Memory B cell (primary cell): Measurements from ENCODE around the gene ARHGAP30.
"Not testable (repeated sequence)": the region's sequence is repeated elsewhere in the genome, so short reads cannot be mapped to it uniquely, and the experiment has no call there.

Experiments used
- ATAC-seq: fragments of 150-1000 bp; cut with Tn5 transposase; 2 replicates; pipeline ENCODE4 v1.10.0; 2021; ENCODE audit warnings: low read depth, mild to moderate bottlenecking, moderate library complexity
- DNase-seq, 2 donors: peaks; one replicate each; pipeline ENCODE4 v3.0.0; 2022; ENCODE audit warnings: low spot score in 2 of 2
- H3K27ac Mint-ChIP-seq: one replicate; pipeline ENCODE4 v1.8.0; 2022; ENCODE audit warnings: mild to moderate bottlenecking, moderate library complexity, mixed read lengths
- H3K27me3 Mint-ChIP-seq: one replicate; pipeline ENCODE4 v1.8.0; 2022; ENCODE audit warnings: mixed read lengths
- H3K36me3 Mint-ChIP-seq: one replicate; pipeline ENCODE4 v1.8.0; 2022; ENCODE audit warnings: mild to moderate bottlenecking, mixed read lengths
- H3K4me1 Mint-ChIP-seq: one replicate; pipeline ENCODE4 v1.8.0; 2022; ENCODE audit warnings: mixed read lengths
- H3K4me3 Mint-ChIP-seq: one replicate; pipeline ENCODE4 v1.8.0; 2022; ENCODE audit warnings: mild to moderate bottlenecking, moderate library complexity, mixed read lengths
- H3K9me3 Mint-ChIP-seq: one replicate; pipeline ENCODE4 v1.8.0; 2022; ENCODE audit warnings: mixed read lengths

Gene ARHGAP30

GRCh38 chr1:161032409-161032808, 37.3 kb downstream of the ARHGAP30 start:
- ATAC-seq (no peak), DNase-seq (no peak)
- Mint-ChIP-seq H3K27me3 (no peaks in the 10 kb centered on the region), H3K27ac (no peak overlapping the region), H3K4me3 (no peak overlapping the region), H3K9me3 (no peaks in the 10 kb centered on the region), H3K4me1 (peaks cover 10% of the 10 kb centered on the region), H3K36me3 (peaks cover 1% of the 10 kb centered on the region)

DNA sequence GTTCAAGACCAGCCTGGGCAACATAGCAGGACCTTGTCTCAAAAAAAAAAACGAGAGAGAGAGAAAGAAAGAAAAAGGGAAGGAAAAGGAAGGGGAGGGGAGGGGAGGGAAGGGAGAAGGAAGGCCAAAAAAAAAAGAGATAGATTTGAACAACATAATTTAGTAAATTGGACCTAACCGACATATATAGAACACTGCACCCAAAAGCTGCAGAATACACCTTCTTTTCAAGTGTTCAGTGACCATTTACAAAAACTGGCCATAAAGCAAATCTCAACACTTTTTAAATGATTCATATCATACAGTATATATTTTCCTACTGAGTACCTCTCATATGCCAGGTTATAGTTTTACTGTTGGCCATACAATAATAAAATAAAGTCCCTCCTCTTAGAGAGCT, 37.8 kb downstream of the ARHGAP30 start:
- Mint-ChIP-seq H3K36me3 (peaks cover 3% of the 10 kb centered on the region), H3K4me3 (no peak overlapping the region), H3K27me3 (no peaks in the 10 kb centered on the region), H3K27ac (no peak overlapping the region), H3K4me1 (peaks cover 10% of the 10 kb centered on the region), H3K9me3 (peaks cover 2% of the 10 kb centered on the region)
- ATAC-seq, result no peak
- no peak for DNase-seq

GRCh38 chr1:161029466-161029865, 40.2 kb downstream of the ARHGAP30 start:
- not testable (repeated sequence) for H3K27me3 Mint-ChIP-seq, DNase-seq, H3K27ac Mint-ChIP-seq, H3K9me3 Mint-ChIP-seq, H3K36me3 Mint-ChIP-seq, H3K4me3 Mint-ChIP-seq, ATAC-seq
- peaks cover 12% of the 10 kb centered on the region for H3K4me1 Mint-ChIP-seq

- not testable (repeated sequence) for ATAC-seq, H3K4me1 Mint-ChIP-seq, H3K27ac Mint-ChIP-seq, H3K27me3 Mint-ChIP-seq, H3K36me3 Mint-ChIP-seq, H3K4me3 Mint-ChIP-seq, H3K9me3 Mint-ChIP-seq, DNase-seq
These were observed 42.7 kb downstream of the ARHGAP30 start for GRCh38 chr1:161026954-161027353.

DNA sequence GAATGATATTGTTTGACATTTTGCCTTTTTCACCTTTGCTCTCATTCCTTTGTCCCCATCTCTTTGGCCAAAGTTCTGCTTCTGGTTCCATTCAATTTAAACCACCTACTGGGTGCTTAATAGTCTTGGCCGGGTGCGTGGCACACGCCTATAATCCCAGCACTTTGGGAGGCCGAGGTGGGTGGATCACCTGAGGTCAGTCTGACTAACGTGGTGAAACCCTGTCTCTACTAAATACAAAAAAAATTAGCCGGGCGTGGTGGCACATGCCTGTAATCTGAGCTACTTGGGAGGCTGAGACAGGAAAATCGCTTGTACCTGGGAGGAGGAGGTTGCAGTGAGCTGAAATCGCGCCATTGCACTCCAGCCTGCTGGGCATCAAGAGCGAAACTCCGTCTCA, 47.3 kb downstream of the ARHGAP30 start:
- H3K27me3 Mint-ChIP-seq, H3K9me3 Mint-ChIP-seq, DNase-seq, H3K36me3 Mint-ChIP-seq, ATAC-seq, H3K27ac Mint-ChIP-seq: not testable (repeated sequence)
- H3K4me3 Mint-ChIP-seq, result peak overlapping the region; percentile 37
- peaks cover 26% of the 10 kb centered on the region for H3K4me1 Mint-ChIP-seq

- H3K9me3 Mint-ChIP-seq, result peaks cover 4% of the 10 kb centered on the region
- H3K4me3 Mint-ChIP-seq, result no peak overlapping the region
- peaks cover 6% of the 10 kb centered on the region for H3K36me3 Mint-ChIP-seq
- ATAC-seq, result no peak
- peaks cover 26% of the 10 kb centered on the region for H3K4me1 Mint-ChIP-seq
- no peak for DNase-seq
- H3K27ac Mint-ChIP-seq, result peak overlapping the region; percentile 88
- H3K27me3 Mint-ChIP-seq, result no peaks in the 10 kb centered on the region
These were observed 47.7 kb downstream of the ARHGAP30 start for GRCh38 chr1:161021970-161022353.

DNA sequence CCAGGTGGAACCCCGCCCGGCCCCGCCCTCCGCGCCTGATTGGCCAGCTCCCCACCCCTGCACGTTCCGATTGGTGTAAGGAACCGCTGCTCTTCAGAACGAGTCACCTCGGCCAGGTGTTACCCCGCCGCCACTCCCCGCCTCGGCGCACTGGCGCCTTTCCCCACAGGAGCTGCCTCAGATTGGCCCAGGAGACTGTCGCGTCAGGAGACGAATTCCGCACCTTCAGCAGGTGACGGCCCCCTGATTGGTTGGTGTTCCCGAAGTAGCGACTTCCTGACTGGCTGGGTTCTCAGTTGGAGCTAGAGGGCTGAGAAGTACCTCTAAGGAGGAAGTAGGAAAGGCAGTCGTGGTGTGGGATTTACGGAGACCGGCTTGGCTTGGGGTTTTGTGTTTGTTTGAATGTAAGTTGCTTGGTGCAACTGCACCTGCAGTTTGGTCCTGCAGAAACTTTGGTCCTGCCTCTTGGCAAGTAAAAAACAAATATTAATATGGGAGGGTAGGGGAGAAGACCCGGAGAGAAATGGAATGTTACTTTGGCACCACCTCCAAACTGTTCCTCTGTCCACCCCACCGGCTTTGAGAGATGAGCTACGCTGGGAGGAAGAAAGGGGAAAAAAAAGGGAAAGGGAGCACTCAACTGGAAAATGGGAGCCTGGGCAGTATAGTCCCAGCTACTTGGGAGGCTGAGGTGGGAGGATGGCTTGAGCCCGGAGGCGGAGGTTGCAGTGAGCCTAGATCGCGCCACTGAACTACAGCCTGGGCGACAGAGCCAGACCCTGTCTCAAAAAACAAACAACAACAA, 48.3 kb downstream of the ARHGAP30 start:
- DNase-seq (peak; percentile 72 to 81), ATAC-seq (peak; percentile 94)
- peaks cover 3% of the 10 kb centered on the region for H3K36me3 Mint-ChIP-seq
- peak overlapping the region; percentile 89 for H3K4me3 Mint-ChIP-seq
- H3K4me1 Mint-ChIP-seq, result peaks cover 28% of the 10 kb centered on the region
- peaks cover 1% of the 10 kb centered on the region for H3K9me3 Mint-ChIP-seq
- no peaks in the 10 kb centered on the region for H3K27me3 Mint-ChIP-seq
- peak overlapping the region; percentile 88 for H3K27ac Mint-ChIP-seq

GRCh38 chr1:161020509-161021164, 49.1 kb downstream of the ARHGAP30 start, which contains the start of gene F11R:
Gene F11R (minus strand): TSS chr1:161021152. CDS start chr1:161021073, 79 bp downstream.
- peak within 1 kb of the TSS; percentile 89 for H3K4me3 Mint-ChIP-seq
- H3K36me3 Mint-ChIP-seq, result peaks cover 3% of the 10 kb centered on the region
- peak within 1 kb of the TSS; percentile 88 for H3K27ac Mint-ChIP-seq
- no peaks in the 10 kb centered on the region for H3K27me3 Mint-ChIP-seq
- DNase-seq, result peak in 1 of 2 donors; percentile 49
- H3K4me1 Mint-ChIP-seq, result peaks cover 28% of the 10 kb centered on the region
- ATAC-seq, result peak; percentile 34
- peaks cover 1% of the 10 kb centered on the region for H3K9me3 Mint-ChIP-seq

GRCh38 chr1:161019751-161020495, 49.8 kb downstream of the ARHGAP30 start:
- Mint-ChIP-seq H3K4me1 (peaks cover 25% of the 10 kb centered on the region), H3K4me3 (peak overlapping the region; percentile 89), H3K27ac (peak overlapping the region; percentile 88), H3K27me3 (no peaks in the 10 kb centered on the region), H3K9me3 (peaks cover 1% of the 10 kb centered on the region), H3K36me3 (peaks cover 2% of the 10 kb centered on the region)
- no peak for ATAC-seq
- DNase-seq, result no peak

GRCh38 chr1:161019111-161019660, 50.5 kb downstream of the ARHGAP30 start:
- H3K36me3 Mint-ChIP-seq, ATAC-seq, DNase-seq, H3K27ac Mint-ChIP-seq, H3K27me3 Mint-ChIP-seq, H3K9me3 Mint-ChIP-seq: not testable (repeated sequence)
- H3K4me1 Mint-ChIP-seq, result peaks cover 26% of the 10 kb centered on the region
- H3K4me3 Mint-ChIP-seq, result peak overlapping the region; percentile 56

DNA sequence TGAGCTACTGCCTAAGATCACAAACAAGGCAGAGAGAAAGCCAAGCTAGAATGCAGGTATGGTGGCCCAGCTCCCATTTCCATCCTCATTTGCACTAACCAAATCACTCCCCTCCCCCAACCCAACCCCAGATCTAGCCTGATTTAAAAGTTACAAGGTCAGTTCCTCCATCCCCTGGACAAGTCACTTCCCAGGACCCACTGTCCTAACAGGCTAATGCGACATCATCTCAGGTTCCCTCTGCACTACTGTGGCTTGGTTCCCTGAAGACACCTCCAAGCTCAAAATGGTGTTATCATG, 51.1 kb downstream of the ARHGAP30 start:
- Mint-ChIP-seq H3K9me3 (peaks cover 1% of the 10 kb centered on the region), H3K27me3 (no peaks in the 10 kb centered on the region), H3K4me1 (peaks cover 32% of the 10 kb centered on the region), H3K27ac (peak overlapping the region; percentile 15), H3K36me3 (no peaks in the 10 kb centered on the region), H3K4me3 (no peak overlapping the region)
- DNase-seq (no peak), ATAC-seq (no peak)

- DNase-seq (no peak), ATAC-seq (no peak)
- Mint-ChIP-seq H3K27me3 (no peaks in the 10 kb centered on the region), H3K27ac (peak overlapping the region; percentile 15), H3K9me3 (peaks cover 1% of the 10 kb centered on the region), H3K4me3 (no peak overlapping the region), H3K4me1 (peaks cover 37% of the 10 kb centered on the region), H3K36me3 (no peaks in the 10 kb centered on the region)
These were observed 51.7 kb downstream of the ARHGAP30 start for GRCh38 chr1:161017756-161018630.

DNA sequence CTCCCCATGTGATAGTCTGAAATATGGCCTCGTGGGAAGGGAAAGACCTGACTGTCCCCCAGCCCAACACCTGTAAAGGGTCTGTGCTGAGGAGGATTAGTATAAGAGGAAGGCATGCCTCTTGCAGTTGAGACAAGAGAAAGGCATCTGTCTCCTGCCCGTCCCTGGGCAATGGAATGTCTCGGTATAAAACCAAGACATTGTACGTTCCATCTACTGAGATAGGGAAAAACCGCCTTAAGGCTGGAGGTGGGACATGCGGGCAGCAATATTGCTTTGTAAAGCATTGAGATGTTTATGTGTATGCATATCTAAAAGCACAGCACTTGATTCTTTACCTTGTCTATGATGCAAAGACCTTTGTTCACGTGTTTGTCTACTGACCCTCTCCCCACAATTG, 52.5 kb downstream of the ARHGAP30 start:
- H3K4me3 Mint-ChIP-seq, H3K36me3 Mint-ChIP-seq, H3K27me3 Mint-ChIP-seq: not testable (repeated sequence)

More for the DNA sequence above, 52.5 kb downstream of the ARHGAP30 start:
- DNase-seq, H3K9me3 Mint-ChIP-seq, ATAC-seq: not testable (repeated sequence)
- Mint-ChIP-seq H3K4me1 (peaks cover 37% of the 10 kb centered on the region), H3K27ac (peak overlapping the region; percentile 26)
